ENCODE data around the gene ATP6V1C2.

ATP6V1C2 gene

GRCh38 chr2:10709290-10709939 lies 12.0 kb upstream of the ATP6V1C2 start:
- FAIRE-seq (no peak), DNase-seq (ENCODE audit: insufficient read length, low spot score) (peak; percentile 58)
- no peak for TF ChIP-seq POLR2A (IDR thresholded peaks at IDR 0.05; ENCODE audit: low read depth, low read length)

- FAIRE-seq (no peak), DNase-seq (ENCODE audit: insufficient read length, low spot score) (no peak)
- TF ChIP-seq POLR2A (IDR thresholded peaks at IDR 0.05; ENCODE audit: low read depth, low read length): no peak
Observed at GRCh38 chr2:10712185-10712809, 9.1 kb upstream of the ATP6V1C2 start.

- FAIRE-seq: no peak
- no peak for DNase-seq (ENCODE audit: insufficient read length, low spot score)
Observed at GRCh38 chr2:10716581-10716980, 4.8 kb upstream of the ATP6V1C2 start.

GRCh38 chr2:10717628-10718027 lies 3.8 kb upstream of the ATP6V1C2 start:
- DNase-seq (ENCODE audit: insufficient read length, low spot score): peak; percentile 74
- peak; percentile 91 for FAIRE-seq
- TF ChIP-seq POLR2A (IDR thresholded peaks at IDR 0.05; ENCODE audit: low read depth, low read length): no peak

More at GRCh38 chr2:10716581-10716980, 4.8 kb upstream of the ATP6V1C2 start:
- TF ChIP-seq POLR2A (IDR thresholded peaks at IDR 0.05; ENCODE audit: low read depth, low read length): no peak

- FAIRE-seq: no peak
- TF ChIP-seq POLR2A (IDR thresholded peaks at IDR 0.05; ENCODE audit: low read depth, low read length): no peak
- no peak for DNase-seq (ENCODE audit: insufficient read length, low spot score)
Observed at GRCh38 chr2:10720306-10720705, 1.1 kb upstream of the ATP6V1C2 start.

- FAIRE-seq (no peak), DNase-seq (ENCODE audit: insufficient read length, low spot score) (no peak)
- no peak for TF ChIP-seq POLR2A (IDR thresholded peaks at IDR 0.05; ENCODE audit: low read depth, low read length)
Observed at GRCh38 chr2:10720947-10721395, 459 bp upstream of the ATP6V1C2 start.

GRCh38 chr2:10722252-10722825 lies 909 bp downstream of the ATP6V1C2 start:
- FAIRE-seq (no peak), DNase-seq (ENCODE audit: insufficient read length, low spot score) (no peak)
- no peak for TF ChIP-seq POLR2A (IDR thresholded peaks at IDR 0.05; ENCODE audit: low read depth, low read length)

- no peak for TF ChIP-seq POLR2A (IDR thresholded peaks at IDR 0.05; ENCODE audit: low read depth, low read length)
- FAIRE-seq: no peak
- DNase-seq (ENCODE audit: insufficient read length, low spot score): no peak
Observed at GRCh38 chr2:10732924-10733565, 11.6 kb downstream of the ATP6V1C2 start.

- DNase-seq (ENCODE audit: insufficient read length, low spot score) (no peak), FAIRE-seq (no peak)
- no peak for TF ChIP-seq POLR2A (IDR thresholded peaks at IDR 0.05; ENCODE audit: low read depth, low read length)
Observed at GRCh38 chr2:10733566-10733925, 12.1 kb downstream of the ATP6V1C2 start.

GRCh38 chr2:10733980-10734379 lies 12.6 kb downstream of the ATP6V1C2 start:
- DNase-seq (ENCODE audit: insufficient read length, low spot score): no peak
- no peak for TF ChIP-seq POLR2A (IDR thresholded peaks at IDR 0.05; ENCODE audit: low read depth, low read length)
- no peak for FAIRE-seq

GRCh38 chr2:10738192-10738591 lies 16.8 kb downstream of the ATP6V1C2 start:
- no peak for TF ChIP-seq POLR2A (IDR thresholded peaks at IDR 0.05; ENCODE audit: low read depth, low read length)
- DNase-seq (ENCODE audit: insufficient read length, low spot score) (no peak), FAIRE-seq (no peak)

- DNase-seq (ENCODE audit: insufficient read length, low spot score) (no peak), FAIRE-seq (no peak)
- TF ChIP-seq POLR2A (IDR thresholded peaks at IDR 0.05; ENCODE audit: low read depth, low read length): no peak
Observed at GRCh38 chr2:10740226-10740625, 18.8 kb downstream of the ATP6V1C2 start.

GRCh38 chr2:10741139-10741538 lies 19.7 kb downstream of the ATP6V1C2 start:
- FAIRE-seq: no peak
- DNase-seq (ENCODE audit: insufficient read length, low spot score): no peak
- no peak for TF ChIP-seq POLR2A (IDR thresholded peaks at IDR 0.05; ENCODE audit: low read depth, low read length)

GRCh38 chr2:10742666-10743065 lies 21.2 kb downstream of the ATP6V1C2 start:
- no peak for TF ChIP-seq POLR2A (IDR thresholded peaks at IDR 0.05; ENCODE audit: low read depth, low read length)
- FAIRE-seq (no peak), DNase-seq (ENCODE audit: insufficient read length, low spot score) (no peak)

All from H54 (cell line).